CD14-positive monocyte (primary cell): ENCODE results near the gene ZNF423. TPM values are rescaled to one million over a fixed set of nuclear protein-coding genes. Genes with fewer than 3 reads are reported as not detected.

ENCODE experiments used
- DNase-seq, 3 donors: peaks; one replicate each; pipeline ENCODE4 v3.0.0-alpha.2; 2011 to 2022
- H2AFZ ChIP-seq: 2 replicates; pipeline ENCODE4 v1.6.0; 2012; ENCODE audit warnings: mild to moderate bottlenecking, low read depth, low read length, inconsistent platforms; ENCODE audit not compliant: insufficient read depth, poor library complexity, severe bottlenecking
- H3K27ac ChIP-seq, 2 donors: 1 replicate in 1 of 2; 2 replicates in 1 of 2; pipeline ENCODE4 v1.5.1; 2012 to 2013; ENCODE audit warnings: low read length in 2 of 2, control low read depth in 1 of 2, inconsistent platforms in 1 of 2, low read depth in 1 of 2, mild to moderate bottlenecking in 1 of 2
- H3K27me3 ChIP-seq, 2 donors: one replicate each; pipeline versions ENCODE4 v1.6.0 to v1.6.1; 2011 to 2013; ENCODE audit warnings: low read length in 2 of 2; ENCODE audit not compliant: control insufficient read depth in 2 of 2, insufficient read depth in 2 of 2
- H3K36me3 ChIP-seq, 2 donors: replicated peaks in 1 of 2; 1 replicate in 1 of 2; 2 replicates in 1 of 2; pipeline versions ENCODE4 v1.5.1 to v1.6.1; 2012 to 2013; ENCODE audit warnings: low read length in 2 of 2, control low read depth in 1 of 2, inconsistent platforms in 1 of 2, mild to moderate bottlenecking in 1 of 2; ENCODE audit not compliant: insufficient read depth in 2 of 2, control insufficient read depth in 1 of 2
- H3K4me1 ChIP-seq, 2 donors: 1 replicate in 1 of 2; 2 replicates in 1 of 2; pipeline versions ENCODE4 v1.5.1 to v1.6.1; 2012 to 2013; ENCODE audit warnings: low read length in 2 of 2, control low read depth in 1 of 2, inconsistent platforms in 1 of 2, mild to moderate bottlenecking in 1 of 2, moderate library complexity in 1 of 2; ENCODE audit not compliant: insufficient read depth in 2 of 2, control insufficient read depth in 1 of 2
- H3K4me2 ChIP-seq: replicated peaks from 2 replicates; pipeline ENCODE3; 2012; ENCODE audit warnings: low read length, moderate library complexity, mild to moderate bottlenecking; ENCODE audit not compliant: poor library complexity, severe bottlenecking; ENCODE audit errors: extremely low read depth
- H3K4me3 ChIP-seq, 3 experiments: fragments of 200-600 bp in 1 of 3; sonication (generic) in 1 of 3; replicated peaks in 1 of 3; 1 replicate in 2 of 3; 2 replicates in 1 of 3; pipeline ENCODE4 v1.5.1; 2011 to 2013; ENCODE audit warnings: low read length in 3 of 3, mild to moderate bottlenecking in 3 of 3, control low read depth in 2 of 3, low read depth in 2 of 3, inconsistent platforms in 1 of 3, moderate library complexity in 1 of 3
- H3K79me2 ChIP-seq: 2 replicates; pipeline ENCODE4 v1.6.0; 2012; ENCODE audit warnings: mild to moderate bottlenecking, control low read depth, inconsistent platforms, low read length, moderate library complexity; ENCODE audit not compliant: insufficient read depth
- H3K9ac ChIP-seq: 2 replicates; pipeline ENCODE4 v1.6.0; 2017; ENCODE audit warnings: low read length, mild to moderate bottlenecking; ENCODE audit not compliant: insufficient read depth, poor library complexity, severe bottlenecking
- H3K9me3 ChIP-seq, 2 donors: replicated peaks in 1 of 2; 1 replicate in 1 of 2; 2 replicates in 1 of 2; pipeline versions ENCODE4 v1.5.1 to v1.6.1; 2012 to 2013; ENCODE audit warnings: low read length in 2 of 2, control low read depth in 1 of 2; ENCODE audit not compliant: control insufficient read depth in 1 of 2, insufficient read depth in 1 of 2
- H4K20me1 ChIP-seq: 2 replicates; pipeline ENCODE4 v1.6.0; 2012; ENCODE audit warnings: mild to moderate bottlenecking, low read length, control low read depth, moderate library complexity; ENCODE audit not compliant: insufficient read depth
- H3K27ac Mint-ChIP-seq, 7 donors: one replicate each; pipeline ENCODE4 v1.8.0; 2020; ENCODE audit warnings: mild to moderate bottlenecking in 7 of 7, mixed read lengths in 7 of 7, moderate library complexity in 6 of 7, inconsistent platforms in 2 of 7
- H3K27me3 Mint-ChIP-seq, 3 donors: one replicate each; pipeline ENCODE4 v1.8.0; 2021 to 2022; ENCODE audit warnings: low read depth in 3 of 3, mild to moderate bottlenecking in 3 of 3, mixed read lengths in 3 of 3, moderate library complexity in 3 of 3, inconsistent platforms in 1 of 3
- H3K36me3 Mint-ChIP-seq, 2 donors: one replicate each; pipeline ENCODE4 v1.8.0; 2020; ENCODE audit warnings: mixed read lengths in 2 of 2, inconsistent platforms in 1 of 2, mild to moderate bottlenecking in 1 of 2
- H3K4me1 Mint-ChIP-seq: one replicate; pipeline ENCODE4 v1.8.0; 2020; ENCODE audit warnings: mild to moderate bottlenecking, mixed read lengths
- H3K4me3 Mint-ChIP-seq, 2 donors: one replicate each; pipeline ENCODE4 v1.8.0; 2020; ENCODE audit warnings: mild to moderate bottlenecking in 2 of 2, mixed read lengths in 2 of 2, moderate library complexity in 1 of 2
- H3K9me3 Mint-ChIP-seq, 7 donors: one replicate each; pipeline ENCODE4 v1.8.0; 2020 to 2022; ENCODE audit warnings: mixed read lengths in 7 of 7, mild to moderate bottlenecking in 6 of 7, moderate library complexity in 6 of 7, inconsistent platforms in 2 of 7
- CTCF ChIP-seq: fragments of 200-600 bp; IDR thresholded peaks from one replicate; pipeline ENCODE4 v1.8.0; 2022; ENCODE audit warnings: antibody characterized with exemption, mild to moderate bottlenecking
- WGBS: methylation state at CpG from one replicate; pipeline ENCODE4 v1.1.5; 2013; ENCODE audit warnings: missing lambda C conversion rate; ENCODE audit not compliant: insufficient coverage; 5-methylcytosine and 5-hydroxymethylcytosine counted together
- intact Hi-C, 2 donors: fragments of 100-400 bp; cut with micrococcal nuclease; formaldehyde crosslinking; loops; one replicate each; pipeline versions ENCODE4 v1.15.0 to v1.15.1; 2023
- polyA plus RNA-seq, 3 donors: library from polyadenylated mRNA; depleted of rRNA in 1 of 3; unstranded in 2 of 3; stranded (reverse) in 1 of 3; fragments of 300-500 nt in 2 of 3; fragments of >200 nt in 1 of 3; fragmentation: Illumina TruSeq in 2 of 3; gene quantifications; 1 replicate in 2 of 3; 2 replicates in 1 of 3; pipeline ENCODE4 v1.2.3, GENCODE V29; 2012 to 2021

ZNF423 gene
- polyA plus RNA-seq, 3 donors: not detected

- no peak overlapping the region for H3K4me2 ChIP-seq
- peaks cover 0 to 17% of the 10 kb centered on the region in 2 donors for H3K27me3 ChIP-seq
- Mint-ChIP-seq H3K27ac (no peak overlapping the region), H3K27me3 (peaks cover 2 to 18% (median 11%) of the 10 kb centered on the region in 3 donors), H3K36me3 (no peaks in the 10 kb centered on the region), H3K4me1 (peaks cover 8% of the 10 kb centered on the region), H3K9me3 (peaks cover 0 to 2% (median 0%) of the 10 kb centered on the region in 7 donors), H3K4me3 (no peak overlapping the region)
- H3K4me1 ChIP-seq: peaks cover 0 to 13% of the 10 kb centered on the region in 2 donors
- H3K36me3 ChIP-seq: no peaks in the 10 kb centered on the region
- no peak for DNase-seq
- WGBS: 76% methylated on average over 4 of the region's 4 CpGs
- intact Hi-C loops: no loop called here
- H3K79me2 ChIP-seq: no peaks in the 10 kb centered on the region
- H3K9me3 ChIP-seq: no peaks in the 10 kb centered on the region
- no peak overlapping the region for H3K27ac ChIP-seq
- H2AFZ ChIP-seq: no peak overlapping the region
- no peaks in the 10 kb centered on the region for H4K20me1 ChIP-seq
- TF ChIP-seq CTCF: no peak
- no peak overlapping the region for H3K9ac ChIP-seq
- no peak overlapping the region for H3K4me3 ChIP-seq
Measured at GRCh38 chr16:49487746-49488145, 368.2 kb downstream of the ZNF423 start.

- H3K36me3 ChIP-seq: no peaks in the 10 kb centered on the region
Measured at GRCh38 chr16:49486400-49486799, 369.5 kb downstream of the ZNF423 start.

More at GRCh38 chr16:49486400-49486799, 369.5 kb downstream of the ZNF423 start:
- H3K27me3 Mint-ChIP-seq: peaks cover 7 to 20% (median 13%) of the 10 kb centered on the region in 3 donors
- Histone ChIP-seq H3K9ac (no peak overlapping the region), H3K4me2 (no peak overlapping the region), H3K4me3 (no peak overlapping the region), H3K27ac (no peak overlapping the region), H4K20me1 (no peaks in the 10 kb centered on the region), H2AFZ (no peak overlapping the region), H3K79me2 (no peaks in the 10 kb centered on the region), H3K27me3 (peaks cover 0 to 20% of the 10 kb centered on the region in 2 donors), H3K4me1 (peaks cover 0 to 6% of the 10 kb centered on the region in 2 donors), H3K9me3 (no peaks in the 10 kb centered on the region)
- H3K9me3 Mint-ChIP-seq: peaks cover 0 to 2% (median 0%) of the 10 kb centered on the region in 7 donors
- intact Hi-C loops: no loop called here
- no peak for TF ChIP-seq CTCF
- no peak overlapping the region for H3K27ac Mint-ChIP-seq
- 78% methylated on average over 1 of the region's 2 CpGs for WGBS
- H3K36me3 Mint-ChIP-seq: no peaks in the 10 kb centered on the region
- peaks cover 6% of the 10 kb centered on the region for H3K4me1 Mint-ChIP-seq
- no peak overlapping the region for H3K4me3 Mint-ChIP-seq
- no peak for DNase-seq
